HepG2 (cell line): ENCODE results near the gene PDCD11. TPM values are rescaled to one million over a fixed set of nuclear protein-coding genes. Genes with fewer than 3 reads are reported as not detected.

Source experiments
- CEBPB ChIP-seq: IDR thresholded peaks from 2 replicates; pipeline ENCODE4 v1.6.1; 2011; ENCODE audit warnings: low read depth, low read length, improper control_type of control experiment, borderline replicate concordance
- EEA1 ChIP-seq: sonication (generic); formaldehyde crosslinking; IDR thresholded peaks from 2 replicates; pipeline ENCODE4 v1.5.1; 2020; ENCODE audit warnings: mild to moderate bottlenecking, missing genetic modification reagents, borderline replicate concordance
- MYNN ChIP-seq: sonication (generic); formaldehyde crosslinking; IDR thresholded peaks from 2 replicates; pipeline ENCODE4 v1.4.0; 2020; ENCODE audit warnings: mild to moderate bottlenecking, low read depth, missing genetic modification reagents
- PBX3 ChIP-seq: sonication (generic); formaldehyde crosslinking; IDR thresholded peaks from 2 replicates; pipeline ENCODE4 v1.8.1; 2023; ENCODE audit warnings: missing genetic modification reagents, inconsistent platforms, borderline replicate concordance
- PHF5A ChIP-seq: IDR thresholded peaks from one replicate; pipeline ENCODE4 v1.6.1; 2018; ENCODE audit warnings: low read depth, missing genetic modification reagents; ENCODE audit not compliant: unreplicated experiment
- RBM22 ChIP-seq: fragments of 200-400 bp; formaldehyde crosslinking; optimal IDR thresholded peaks from 2 replicates; pipeline ENCODE3; 2017; ENCODE audit warnings: mild to moderate bottlenecking, low read length, moderate library complexity
- SALL1 ChIP-seq: sonication (generic); formaldehyde crosslinking; IDR thresholded peaks from 2 replicates; pipeline ENCODE4 v1.8.0; 2022; ENCODE audit warnings: mild to moderate bottlenecking, missing genetic modification reagents
- SNRNP70 ChIP-seq: fragments of 200-400 bp; formaldehyde crosslinking; IDR thresholded peaks from 2 replicates; pipeline ENCODE4 v1.6.1; 2017; ENCODE audit warnings: mild to moderate bottlenecking, low read depth, low read length, moderate library complexity
- ZNF274 ChIP-seq: sonication (generic); formaldehyde crosslinking; IDR thresholded peaks from 2 replicates; pipeline ENCODE4 v1.5.1; 2020; ENCODE audit warnings: mild to moderate bottlenecking, missing genetic modification reagents
- ZNF326 ChIP-seq: sonication (generic); formaldehyde crosslinking; IDR thresholded peaks from 2 replicates; pipeline ENCODE4 v1.4.0; 2020; ENCODE audit warnings: missing genetic modification reagents, borderline replicate concordance
- ZNF382 ChIP-seq: sonication (generic); formaldehyde crosslinking; IDR thresholded peaks from 2 replicates; pipeline ENCODE4 v1.5.0; 2020; ENCODE audit warnings: missing genetic modification reagents, mild to moderate bottlenecking, borderline replicate concordance
- ZNF563 ChIP-seq: sonication (generic); formaldehyde crosslinking; IDR thresholded peaks from 2 replicates; pipeline ENCODE4 v1.8.0; 2022; ENCODE audit warnings: mild to moderate bottlenecking, moderate library complexity, missing genetic modification reagents
- ZNF570 ChIP-seq: sonication (generic); formaldehyde crosslinking; IDR thresholded peaks from 2 replicates; pipeline ENCODE4 v1.4.0; 2020; ENCODE audit warnings: mild to moderate bottlenecking, missing genetic modification reagents, borderline replicate concordance
- ZNF766 ChIP-seq: sonication (generic); formaldehyde crosslinking; IDR thresholded peaks from 2 replicates; pipeline ENCODE4 v1.5.0; 2020; ENCODE audit warnings: missing genetic modification reagents, borderline replicate concordance
- ZXDC ChIP-seq: sonication (generic); formaldehyde crosslinking; IDR thresholded peaks from 2 replicates; pipeline ENCODE4 v1.5.0; 2020; ENCODE audit warnings: mild to moderate bottlenecking, missing genetic modification reagents
- polyA plus RNA-seq, 8 experiments: library from polyadenylated mRNA; depleted of rRNA in 3 of 8; stranded (reverse) in 7 of 8; unstranded in 1 of 8; fragments of >200 nt; fragmentation: Illumina TruSeq in 4 of 8; extraction: Trizol in 4 of 8; gene quantifications; 2 replicates each; pipeline versions ENCODE4 v1.2.1 to v1.2.3, GENCODE V29; 2011 to 2016; ENCODE audit warnings: low read depth in 4 of 8, missing spikeins in 1 of 8, mixed read lengths in 1 of 8; ENCODE audit not compliant: insufficient read depth in 1 of 8
- total RNA-seq, 5 experiments: library from RNA; depleted of rRNA; stranded (reverse); fragments of >200 nt; fragmentation: Illumina TruSeq; extraction: Trizol; gene quantifications; 2 replicates each; pipeline ENCODE4 v1.2.3, GENCODE V29; 2016; ENCODE audit warnings: low read depth in 1 of 5
- TF ChIP-seq, protein P1 (sequence below): sonication (generic); formaldehyde crosslinking; conservative IDR thresholded peaks from 2 replicates; pipeline ENCODE4 v1.8.0; 2022; ENCODE audit warnings: missing genetic modification reagents
- TF ChIP-seq, protein P2 (sequence below): sonication (generic); formaldehyde crosslinking; IDR thresholded peaks from 2 replicates; pipeline ENCODE4 v1.4.0; 2020; ENCODE audit warnings: missing genetic modification reagents
- TF ChIP-seq, protein P3 (sequence below): IDR thresholded peaks from 2 replicates; pipeline ENCODE4 v1.6.1; 2016

PDCD11 gene
- total and polyA plus RNA-seq, 2 of the 13 experiments (the other 11 are each of a cell fraction or from before 2014, with no cell fraction given): 12.8 to 52.8 TPM

DNA sequence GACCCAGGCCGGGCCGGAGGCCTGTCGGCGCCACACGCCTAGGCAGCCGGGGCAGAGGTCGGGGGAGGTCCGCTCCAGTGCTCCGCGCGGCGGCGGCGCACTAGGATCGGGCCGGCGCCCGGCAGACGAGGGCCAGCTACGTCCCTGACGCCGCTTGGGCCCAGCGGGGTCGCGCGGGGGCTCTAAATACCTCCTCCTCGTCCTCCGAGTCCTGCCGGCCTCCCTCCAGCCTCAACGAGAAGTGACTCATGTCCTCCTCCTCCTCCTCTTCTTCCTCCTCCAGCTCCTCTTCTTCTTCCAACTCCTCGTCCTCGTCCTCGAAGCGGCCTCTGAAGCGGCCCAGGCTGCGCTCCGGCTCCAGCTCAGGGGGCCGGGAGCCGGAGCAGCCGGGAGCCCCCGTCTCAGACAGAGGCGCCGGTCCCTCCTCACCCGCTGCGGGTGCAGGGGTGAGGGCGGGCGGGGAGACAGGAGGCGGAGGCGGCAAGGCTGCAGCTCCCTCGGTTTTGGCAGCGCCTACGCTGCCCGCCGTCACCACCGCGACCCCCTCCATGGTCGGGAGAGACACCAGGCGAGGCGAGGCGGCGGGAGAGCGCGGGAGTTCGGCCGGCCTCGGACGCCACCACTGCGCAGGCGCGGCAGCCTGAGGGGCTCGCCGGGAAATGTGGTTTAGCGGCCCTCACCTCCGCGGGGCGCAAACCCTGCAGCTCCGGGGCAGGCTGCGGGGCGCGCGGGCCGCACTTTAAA is 45.7 kb upstream of the PDCD11 start, which contains the start of gene PCGF6 (continued):
- no peak for TF ChIP-seq ZNF382 (CRISPR knock-in tag)
- TF ChIP-seq ZNF766: no peak
- no peak for TF ChIP-seq MYNN (CRISPR knock-in tag)
- no peak for TF ChIP-seq ZNF570 (CRISPR knock-in tag)
- TF ChIP-seq ZNF563 (CRISPR knock-in tag): peak; percentile 75
- TF ChIP-seq, protein P1, sequence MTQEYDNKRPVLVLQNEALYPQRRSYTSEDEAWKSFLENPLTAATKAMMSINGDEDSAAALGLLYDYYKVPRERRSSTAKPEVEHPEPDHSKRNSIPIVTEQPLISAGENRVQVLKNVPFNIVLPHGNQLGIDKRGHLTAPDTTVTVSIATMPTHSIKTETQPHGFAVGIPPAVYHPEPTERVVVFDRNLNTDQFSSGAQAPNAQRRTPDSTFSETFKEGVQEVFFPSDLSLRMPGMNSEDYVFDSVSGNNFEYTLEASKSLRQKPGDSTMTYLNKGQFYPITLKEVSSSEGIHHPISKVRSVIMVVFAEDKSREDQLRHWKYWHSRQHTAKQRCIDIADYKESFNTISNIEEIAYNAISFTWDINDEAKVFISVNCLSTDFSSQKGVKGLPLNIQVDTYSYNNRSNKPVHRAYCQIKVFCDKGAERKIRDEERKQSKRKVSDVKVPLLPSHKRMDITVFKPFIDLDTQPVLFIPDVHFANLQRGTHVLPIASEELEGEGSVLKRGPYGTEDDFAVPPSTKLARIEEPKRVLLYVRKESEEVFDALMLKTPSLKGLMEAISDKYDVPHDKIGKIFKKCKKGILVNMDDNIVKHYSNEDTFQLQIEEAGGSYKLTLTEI: no peak
- no peak for TF ChIP-seq PHF5A
- no peak for TF ChIP-seq RBM22
- TF ChIP-seq, protein P2, sequence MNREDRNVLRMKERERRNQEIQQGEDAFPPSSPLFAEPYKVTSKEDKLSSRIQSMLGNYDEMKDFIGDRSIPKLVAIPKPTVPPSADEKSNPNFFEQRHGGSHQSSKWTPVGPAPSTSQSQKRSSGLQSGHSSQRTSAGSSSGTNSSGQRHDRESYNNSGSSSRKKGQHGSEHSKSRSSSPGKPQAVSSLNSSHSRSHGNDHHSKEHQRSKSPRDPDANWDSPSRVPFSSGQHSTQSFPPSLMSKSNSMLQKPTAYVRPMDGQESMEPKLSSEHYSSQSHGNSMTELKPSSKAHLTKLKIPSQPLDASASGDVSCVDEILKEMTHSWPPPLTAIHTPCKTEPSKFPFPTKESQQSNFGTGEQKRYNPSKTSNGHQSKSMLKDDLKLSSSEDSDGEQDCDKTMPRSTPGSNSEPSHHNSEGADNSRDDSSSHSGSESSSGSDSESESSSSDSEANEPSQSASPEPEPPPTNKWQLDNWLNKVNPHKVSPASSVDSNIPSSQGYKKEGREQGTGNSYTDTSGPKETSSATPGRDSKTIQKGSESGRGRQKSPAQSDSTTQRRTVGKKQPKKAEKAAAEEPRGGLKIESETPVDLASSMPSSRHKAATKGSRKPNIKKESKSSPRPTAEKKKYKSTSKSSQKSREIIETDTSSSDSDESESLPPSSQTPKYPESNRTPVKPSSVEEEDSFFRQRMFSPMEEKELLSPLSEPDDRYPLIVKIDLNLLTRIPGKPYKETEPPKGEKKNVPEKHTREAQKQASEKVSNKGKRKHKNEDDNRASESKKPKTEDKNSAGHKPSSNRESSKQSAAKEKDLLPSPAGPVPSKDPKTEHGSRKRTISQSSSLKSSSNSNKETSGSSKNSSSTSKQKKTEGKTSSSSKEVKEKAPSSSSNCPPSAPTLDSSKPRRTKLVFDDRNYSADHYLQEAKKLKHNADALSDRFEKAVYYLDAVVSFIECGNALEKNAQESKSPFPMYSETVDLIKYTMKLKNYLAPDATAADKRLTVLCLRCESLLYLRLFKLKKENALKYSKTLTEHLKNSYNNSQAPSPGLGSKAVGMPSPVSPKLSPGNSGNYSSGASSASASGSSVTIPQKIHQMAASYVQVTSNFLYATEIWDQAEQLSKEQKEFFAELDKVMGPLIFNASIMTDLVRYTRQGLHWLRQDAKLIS: no peak
- no peak for TF ChIP-seq PBX3
- TF ChIP-seq CEBPB: no peak
- TF ChIP-seq SNRNP70: no peak
- TF ChIP-seq ZNF326 (CRISPR knock-in tag): no peak
- TF ChIP-seq, protein P3, sequence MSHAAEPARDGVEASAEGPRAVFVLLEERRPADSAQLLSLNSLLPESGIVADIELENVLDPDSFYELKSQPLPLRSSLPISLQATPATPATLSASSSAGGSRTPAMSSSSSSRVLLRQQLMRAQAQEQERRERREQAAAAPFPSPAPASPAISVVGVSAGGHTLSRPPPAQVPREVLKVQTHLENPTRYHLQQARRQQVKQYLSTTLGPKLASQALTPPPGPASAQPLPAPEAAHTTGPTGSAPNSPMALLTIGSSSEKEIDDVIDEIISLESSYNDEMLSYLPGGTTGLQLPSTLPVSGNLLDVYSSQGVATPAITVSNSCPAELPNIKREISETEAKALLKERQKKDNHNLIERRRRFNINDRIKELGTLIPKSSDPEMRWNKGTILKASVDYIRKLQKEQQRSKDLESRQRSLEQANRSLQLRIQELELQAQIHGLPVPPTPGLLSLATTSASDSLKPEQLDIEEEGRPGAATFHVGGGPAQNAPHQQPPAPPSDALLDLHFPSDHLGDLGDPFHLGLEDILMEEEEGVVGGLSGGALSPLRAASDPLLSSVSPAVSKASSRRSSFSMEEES (CRISPR knock-in tag): no peak
- TF ChIP-seq EEA1 (CRISPR knock-in tag): no peak
- no peak for TF ChIP-seq ZNF274
- TF ChIP-seq ZXDC: 0 out of 2 replicates have a peak, but pooled peaks have one; percentile 26
- peak; percentile 78 for TF ChIP-seq SALL1 (CRISPR knock-in tag)
